CD4-positive, alpha-beta T cell treated with Interleukin-4 for 4 hours (primary cell): ENCODE measurements around the gene ANK2.
"Not testable (repeated sequence)": the region's sequence is repeated elsewhere in the genome, so short reads cannot be mapped to it uniquely, and the experiment has no call there.

ENCODE experiments used
- DNase-seq: peaks from one replicate; pipeline ENCODE4 v3.0.0-alpha.2; 2020

ANK2 gene

GRCh38 chr4:113222471-113222870 lies 173.0 kb downstream of the ANK2 start:
- DNase-seq, result no peak

DNA sequence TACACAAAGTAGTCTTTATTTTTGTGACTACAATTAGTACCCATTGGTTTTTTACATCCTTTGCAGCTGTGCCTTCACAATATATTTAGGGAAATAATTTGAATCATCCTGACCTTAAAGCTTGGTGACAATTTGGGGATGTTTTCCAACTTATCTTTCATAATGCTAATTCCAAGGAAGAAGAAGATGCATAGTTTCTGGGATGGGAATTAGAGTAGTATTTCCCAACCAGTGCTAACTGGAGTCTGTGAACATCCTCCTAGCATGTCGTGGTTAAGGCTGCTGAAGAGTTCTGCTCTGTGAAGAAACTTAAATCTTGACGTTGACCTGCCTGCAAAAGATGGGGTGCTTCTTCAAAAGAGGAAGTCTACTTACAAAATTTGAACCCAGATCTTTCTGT lies 173.5 kb downstream of the ANK2 start:
- no peak for DNase-seq

- DNase-seq, result no peak
Observed at GRCh38 chr4:113232194-113232593, 182.7 kb downstream of the ANK2 start.

GRCh38 chr4:113236916-113237315 lies 187.5 kb downstream of the ANK2 start:
- DNase-seq, result no peak

DNA sequence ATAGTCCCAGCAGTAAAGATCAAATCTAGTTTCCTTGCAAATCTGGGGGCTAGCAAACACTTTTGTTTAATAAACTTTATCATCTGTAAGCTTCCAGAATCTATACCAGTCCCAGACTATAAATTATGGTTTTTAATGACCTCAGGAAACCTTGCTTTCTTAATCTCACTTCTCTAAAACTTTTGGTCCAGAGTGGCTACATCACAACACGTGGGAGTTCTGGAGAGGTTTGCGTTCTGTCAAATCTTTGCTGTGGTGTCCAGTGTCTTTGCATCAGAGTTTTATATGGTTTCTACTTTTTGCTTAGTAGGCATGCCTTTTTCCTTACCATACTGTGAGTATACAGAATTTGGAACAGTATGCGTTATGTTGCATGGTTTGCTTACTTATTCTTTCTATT lies 193.9 kb downstream of the ANK2 start:
- DNase-seq, result no peak

DNA sequence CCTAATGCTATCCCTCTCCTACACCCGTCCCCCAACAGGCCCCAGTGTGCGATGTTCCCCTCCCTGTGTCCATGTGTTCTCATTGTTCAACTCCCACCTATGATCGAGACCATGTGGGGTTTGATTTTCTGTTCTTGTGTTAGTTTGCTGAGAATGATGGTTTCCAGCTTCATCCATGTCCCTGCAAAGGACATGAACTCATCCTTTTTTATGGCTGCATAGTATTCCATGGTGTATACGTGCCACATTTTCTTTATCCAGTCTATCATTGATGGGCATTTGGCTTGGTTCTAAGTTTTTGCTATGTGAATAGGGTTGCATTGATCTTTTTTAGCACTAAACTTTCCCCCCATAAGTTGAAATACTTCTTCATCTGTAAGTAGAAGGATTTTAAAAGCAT lies 195.3 kb downstream of the ANK2 start:
- DNase-seq, result not testable (repeated sequence)

GRCh38 chr4:113248320-113248719 lies 198.9 kb downstream of the ANK2 start:
- DNase-seq, result no peak

DNA sequence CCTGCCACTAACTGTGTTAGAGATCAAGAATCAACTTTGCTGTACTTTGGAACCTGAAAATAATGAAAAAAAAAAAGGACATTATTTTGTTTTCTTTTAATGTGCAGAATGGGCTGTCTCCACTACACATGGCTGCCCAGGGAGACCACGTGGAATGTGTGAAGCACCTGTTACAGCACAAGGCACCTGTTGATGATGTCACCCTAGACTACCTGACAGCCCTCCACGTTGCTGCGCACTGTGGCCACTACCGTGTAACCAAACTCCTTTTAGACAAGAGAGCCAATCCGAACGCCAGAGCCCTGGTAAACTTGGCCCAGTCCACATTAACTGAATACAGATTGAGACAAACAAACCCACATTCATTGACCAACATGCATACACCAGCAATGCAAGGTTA lies 206.2 kb downstream of the ANK2 start:
- no peak for DNase-seq

- no peak for DNase-seq
Observed at GRCh38 chr4:113256946-113257345, 207.5 kb downstream of the ANK2 start.

GRCh38 chr4:113260688-113261087 lies 211.2 kb downstream of the ANK2 start:
- DNase-seq, result no peak

- DNase-seq, result no peak
Observed at GRCh38 chr4:113263274-113263673, 213.8 kb downstream of the ANK2 start.

DNA sequence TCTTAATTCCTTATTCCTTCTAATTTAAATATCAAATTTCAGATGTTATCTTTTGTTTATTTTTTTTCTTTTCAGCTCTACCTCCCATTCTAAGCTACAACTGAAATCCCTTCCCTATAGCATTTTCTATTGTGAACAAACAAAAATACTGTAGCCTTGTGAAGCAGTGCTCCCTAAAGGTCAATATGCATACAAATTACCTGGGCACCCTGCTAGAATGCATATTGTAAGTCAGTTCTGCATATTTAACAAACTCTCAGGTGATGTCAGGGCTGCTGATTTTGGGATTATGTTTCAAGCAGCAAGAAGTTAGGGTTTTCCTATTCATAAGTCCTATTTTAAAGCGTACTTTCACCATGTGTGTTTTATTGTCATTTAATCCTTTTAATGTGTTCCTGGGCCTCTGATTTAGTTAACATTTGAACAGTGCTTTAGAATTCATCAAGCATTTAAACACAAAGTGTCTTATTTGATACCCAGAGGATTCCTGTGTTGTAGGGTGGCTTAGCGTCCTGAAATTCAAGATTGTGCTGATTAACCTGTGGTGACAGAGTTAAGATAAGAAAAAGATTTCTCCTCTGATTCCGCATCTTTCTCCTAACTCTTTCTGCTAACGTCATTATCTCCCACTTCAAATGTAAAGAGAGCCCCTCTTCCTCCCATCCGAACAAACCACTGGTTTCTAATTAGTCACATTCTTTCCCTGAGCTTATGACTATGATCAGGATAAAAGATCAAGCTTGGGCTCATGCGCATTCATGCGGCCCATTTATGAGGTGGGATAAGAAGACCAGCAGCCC lies 221.3 kb downstream of the ANK2 start:
- no peak for DNase-seq

GRCh38 chr4:113272523-113272922 lies 223.1 kb downstream of the ANK2 start:
- DNase-seq, result no peak

DNA sequence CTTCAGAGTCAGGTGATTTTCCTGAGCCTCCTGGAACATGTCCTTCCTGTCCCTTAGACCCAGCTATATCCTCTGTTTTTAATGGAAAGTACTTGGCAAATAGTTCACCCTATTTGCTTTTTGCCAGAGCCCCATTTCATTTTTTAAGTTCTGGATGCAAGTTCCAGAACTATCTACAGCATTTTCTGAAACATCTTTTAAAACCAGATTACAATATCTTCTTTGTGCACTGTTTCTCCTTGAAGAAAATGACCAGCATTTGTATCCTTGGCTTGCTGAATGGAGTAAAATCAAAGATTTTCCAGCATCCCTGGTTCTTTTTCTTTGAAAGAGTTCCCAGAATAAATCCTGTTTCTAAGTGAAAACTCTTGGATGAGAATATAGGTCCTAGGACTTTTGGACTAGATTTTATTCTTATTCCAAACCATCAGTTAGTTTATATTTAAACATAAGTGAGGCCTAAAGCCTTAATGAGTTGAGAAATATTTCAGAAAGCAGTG lies 224.3 kb downstream of the ANK2 start:
- no peak for DNase-seq

DNA sequence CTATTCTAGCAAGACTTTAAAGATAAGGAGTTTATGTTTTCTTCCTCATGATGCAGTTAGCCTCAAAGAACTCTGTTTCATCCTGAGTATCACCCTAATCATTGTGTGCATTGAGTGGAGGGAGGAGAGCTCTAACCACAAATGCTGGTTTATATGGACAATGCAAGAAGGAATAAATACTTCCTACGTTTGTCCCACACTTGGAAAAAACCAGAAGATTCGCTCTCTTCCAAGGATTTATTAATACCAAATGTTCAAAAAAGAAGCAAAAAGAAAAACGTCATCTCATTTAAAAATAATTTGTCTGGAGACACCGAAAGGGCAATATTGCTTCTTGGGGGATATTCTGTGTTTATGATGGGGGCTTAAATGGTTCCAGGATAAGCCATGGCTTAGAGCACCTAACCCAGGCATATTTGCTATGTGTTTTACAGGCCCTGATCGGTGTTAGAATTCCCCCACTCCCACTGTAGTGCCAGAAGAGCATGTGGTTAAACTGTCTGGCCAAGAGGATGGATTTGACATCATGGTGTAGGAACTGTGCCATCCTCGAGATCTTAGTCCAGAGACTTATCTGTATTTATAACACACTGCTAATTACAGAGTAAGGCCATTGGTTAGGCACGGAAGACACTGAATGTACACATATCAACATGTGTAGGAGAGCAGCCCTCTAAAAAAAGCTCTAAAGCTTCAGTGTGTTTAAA lies 227.2 kb downstream of the ANK2 start:
- no peak for DNase-seq

GRCh38 chr4:113278324-113278934 lies 229.0 kb downstream of the ANK2 start:
- peak; percentile 40 for DNase-seq

- no peak for DNase-seq
Observed at GRCh38 chr4:113285501-113285900, 236.0 kb downstream of the ANK2 start.

GRCh38 chr4:113288257-113288656 lies 238.8 kb downstream of the ANK2 start:
- DNase-seq, result no peak

- DNase-seq, result no peak
Observed at GRCh38 chr4:113288696-113289095, 239.2 kb downstream of the ANK2 start.

GRCh38 chr4:113289766-113290165 lies 240.3 kb downstream of the ANK2 start:
- no peak for DNase-seq

DNA sequence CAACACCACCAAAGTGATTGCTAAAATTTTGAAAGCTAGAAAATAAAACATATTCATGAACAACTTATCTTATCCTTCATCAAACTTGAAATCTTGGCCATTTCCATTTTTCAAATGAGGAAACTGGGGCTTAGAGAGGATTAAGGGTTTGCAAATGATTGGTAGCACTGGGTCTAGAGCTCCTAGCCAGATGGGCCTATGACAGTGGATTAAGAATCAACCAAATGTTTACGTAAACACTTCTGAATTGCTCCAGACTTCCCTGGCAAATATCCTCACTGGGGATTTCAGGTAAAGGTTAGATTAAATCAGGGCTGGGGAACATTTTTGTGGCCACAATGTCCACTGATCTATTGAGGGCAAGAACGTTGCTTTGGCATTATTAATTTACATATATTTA lies 241.2 kb downstream of the ANK2 start:
- no peak for DNase-seq

- no peak for DNase-seq
Observed at GRCh38 chr4:113292371-113293042, 243.1 kb downstream of the ANK2 start.

DNA sequence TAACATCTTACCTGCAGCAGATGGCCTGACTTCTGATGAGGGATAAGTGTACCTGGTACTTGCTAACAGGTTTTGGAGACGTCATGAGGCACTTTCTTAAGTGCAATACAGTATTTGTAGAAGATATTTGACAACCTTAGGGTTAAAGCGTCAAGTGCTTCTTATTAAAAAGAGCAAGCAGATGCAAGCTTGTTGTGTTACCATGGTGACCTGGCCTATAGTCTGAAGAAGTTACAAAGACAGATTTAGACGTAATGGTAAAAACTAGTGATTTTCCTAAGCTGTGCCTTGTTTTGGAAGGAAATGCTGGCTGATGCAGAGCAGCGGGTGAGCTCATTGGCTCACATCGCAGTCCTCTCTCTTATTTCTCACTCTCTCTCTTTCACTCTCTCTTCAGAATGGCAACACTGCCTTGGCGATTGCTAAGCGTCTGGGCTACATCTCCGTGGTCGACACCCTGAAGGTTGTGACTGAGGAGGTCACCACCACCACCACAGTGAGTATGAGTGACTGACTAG lies 243.6 kb downstream of the ANK2 start:
- no peak for DNase-seq
